A673 (cell line): ENCODE data around the gene MYO1D.

Experiments used
- EZH2 ChIP-seq: fragments of 200-600 bp; sonication (generic); IDR thresholded peaks from 2 replicates; pipeline ENCODE4 v1.6.1; 2017; ENCODE audit warnings: borderline replicate concordance, low read depth, mild to moderate bottlenecking, mixed read lengths, antibody characterized with exemption, low read length; ENCODE audit not compliant: poor library complexity, severe bottlenecking
- TF ChIP-seq, protein P1 (sequence below): fragments of 300-800, 200-600 bp; sonication (generic); conservative IDR thresholded peaks from 2 replicates; pipeline ENCODE4 v1.5.1; 2017; ENCODE audit warnings: low read depth, mild to moderate bottlenecking, antibody characterized with exemption, low read length, moderate library complexity, mixed read lengths

- TF ChIP-seq, protein P1, sequence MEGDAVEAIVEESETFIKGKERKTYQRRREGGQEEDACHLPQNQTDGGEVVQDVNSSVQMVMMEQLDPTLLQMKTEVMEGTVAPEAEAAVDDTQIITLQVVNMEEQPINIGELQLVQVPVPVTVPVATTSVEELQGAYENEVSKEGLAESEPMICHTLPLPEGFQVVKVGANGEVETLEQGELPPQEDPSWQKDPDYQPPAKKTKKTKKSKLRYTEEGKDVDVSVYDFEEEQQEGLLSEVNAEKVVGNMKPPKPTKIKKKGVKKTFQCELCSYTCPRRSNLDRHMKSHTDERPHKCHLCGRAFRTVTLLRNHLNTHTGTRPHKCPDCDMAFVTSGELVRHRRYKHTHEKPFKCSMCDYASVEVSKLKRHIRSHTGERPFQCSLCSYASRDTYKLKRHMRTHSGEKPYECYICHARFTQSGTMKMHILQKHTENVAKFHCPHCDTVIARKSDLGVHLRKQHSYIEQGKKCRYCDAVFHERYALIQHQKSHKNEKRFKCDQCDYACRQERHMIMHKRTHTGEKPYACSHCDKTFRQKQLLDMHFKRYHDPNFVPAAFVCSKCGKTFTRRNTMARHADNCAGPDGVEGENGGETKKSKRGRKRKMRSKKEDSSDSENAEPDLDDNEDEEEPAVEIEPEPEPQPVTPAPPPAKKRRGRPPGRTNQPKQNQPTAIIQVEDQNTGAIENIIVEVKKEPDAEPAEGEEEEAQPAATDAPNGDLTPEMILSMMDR: no peak
- no peak for TF ChIP-seq EZH2
These were observed 35.4 kb upstream of the MYO1D start for GRCh38 chr17:32912218-32912897.
